Measurements from ENCODE around the gene TMA16. TPM values are rescaled to one million over a fixed set of nuclear protein-coding genes. Genes with fewer than 3 reads are reported as not detected.

Gene TMA16
- total RNA-seq, 4 donors from 2014 or later = 19.5 to 24.8 (median 23.4) TPM

- DNase-seq = no peak
- Histone ChIP-seq H3K27me3 (no peaks in the 10 kb centered on the region), H3K36me3 (no peaks in the 10 kb centered on the region), H3K4me1 (no peaks in the 10 kb centered on the region), H3K4me3 (replicated peaks in 1 of 3) (no peak overlapping the region), H3K9me3 (no peaks in the 10 kb centered on the region), H3K27ac (no peak overlapping the region)
- intact Hi-C loops (cut with DNase I) = loop anchor here (5.0 kb wide), 1 partner anchor 53 kb away; no protein-coding TSS in a partner anchor
- TF ChIP-seq POLR2A (IDR thresholded peaks at IDR 0.05) = no peak
- TF ChIP-seq, protein P1, sequence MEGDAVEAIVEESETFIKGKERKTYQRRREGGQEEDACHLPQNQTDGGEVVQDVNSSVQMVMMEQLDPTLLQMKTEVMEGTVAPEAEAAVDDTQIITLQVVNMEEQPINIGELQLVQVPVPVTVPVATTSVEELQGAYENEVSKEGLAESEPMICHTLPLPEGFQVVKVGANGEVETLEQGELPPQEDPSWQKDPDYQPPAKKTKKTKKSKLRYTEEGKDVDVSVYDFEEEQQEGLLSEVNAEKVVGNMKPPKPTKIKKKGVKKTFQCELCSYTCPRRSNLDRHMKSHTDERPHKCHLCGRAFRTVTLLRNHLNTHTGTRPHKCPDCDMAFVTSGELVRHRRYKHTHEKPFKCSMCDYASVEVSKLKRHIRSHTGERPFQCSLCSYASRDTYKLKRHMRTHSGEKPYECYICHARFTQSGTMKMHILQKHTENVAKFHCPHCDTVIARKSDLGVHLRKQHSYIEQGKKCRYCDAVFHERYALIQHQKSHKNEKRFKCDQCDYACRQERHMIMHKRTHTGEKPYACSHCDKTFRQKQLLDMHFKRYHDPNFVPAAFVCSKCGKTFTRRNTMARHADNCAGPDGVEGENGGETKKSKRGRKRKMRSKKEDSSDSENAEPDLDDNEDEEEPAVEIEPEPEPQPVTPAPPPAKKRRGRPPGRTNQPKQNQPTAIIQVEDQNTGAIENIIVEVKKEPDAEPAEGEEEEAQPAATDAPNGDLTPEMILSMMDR (IDR thresholded peaks at IDR 0.05) = no peak
- 94 to 99% methylated on average over 5 of the region's 5 CpGs for WGBS, 2 donors
These were observed 46.0 kb downstream of the TMA16 start for GRCh38 chr4:163540448-163540847.

DNA sequence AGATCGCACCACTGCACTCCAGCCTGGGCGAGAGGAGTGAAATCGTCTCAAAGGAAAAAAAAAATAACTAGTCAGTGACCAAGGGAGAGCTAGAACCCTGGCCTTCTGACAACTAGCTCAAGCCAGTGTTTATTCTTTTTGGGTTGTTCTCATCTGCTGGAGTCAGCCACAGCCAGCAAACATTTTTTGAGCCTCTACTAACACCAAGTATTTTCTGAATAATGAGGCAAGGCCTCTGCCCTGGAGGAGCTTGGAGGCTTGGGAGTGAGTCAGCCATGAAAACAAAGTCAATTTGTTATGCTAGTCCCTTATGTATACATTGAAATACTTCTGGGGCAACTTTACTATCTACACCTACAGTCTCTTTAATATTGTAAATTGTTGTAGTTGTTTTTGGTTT lies 46.5 kb downstream of the TMA16 start:
- no peaks in the 10 kb centered on the region for H3K36me3 ChIP-seq
- no peak for DNase-seq
- H3K27me3 ChIP-seq = no peaks in the 10 kb centered on the region
- no peaks in the 10 kb centered on the region for H3K4me1 ChIP-seq
- no peak overlapping the region for H3K4me3 ChIP-seq (replicated peaks in 1 of 3)
- TF ChIP-seq, protein P1 (IDR thresholded peaks at IDR 0.05) = no peak
- TF ChIP-seq POLR2A (IDR thresholded peaks at IDR 0.05) = no peak
- intact Hi-C loops (cut with DNase I) = loop anchor here (5.0 kb wide), 1 partner anchor 54 kb away; no protein-coding TSS in a partner anchor
- no peak overlapping the region for H3K27ac ChIP-seq
- WGBS, 2 donors = 51 to 64% methylated on average over 3 of the region's 3 CpGs
- H3K9me3 ChIP-seq = no peaks in the 10 kb centered on the region

- no peaks in the 10 kb centered on the region for H3K27me3 ChIP-seq
- no peaks in the 10 kb centered on the region for H3K36me3 ChIP-seq
- no peak for DNase-seq
- 93 to 94% methylated on average over 3 of the region's 3 CpGs for WGBS, 2 donors
- no peaks in the 10 kb centered on the region for H3K9me3 ChIP-seq
- intact Hi-C loops (cut with DNase I) = loop anchor here (5.0 kb wide), 1 partner anchor 55 kb away; no protein-coding TSS in a partner anchor
- H3K4me1 ChIP-seq = no peaks in the 10 kb centered on the region
- H3K27ac ChIP-seq = no peak overlapping the region
- H3K4me3 ChIP-seq (replicated peaks in 1 of 3) = no peak overlapping the region
- no peak for TF ChIP-seq POLR2A (IDR thresholded peaks at IDR 0.05)
- TF ChIP-seq, protein P1 (IDR thresholded peaks at IDR 0.05) = no peak
These were observed 47.8 kb downstream of the TMA16 start for GRCh38 chr4:163542275-163542674.

GRCh38 chr4:163544407-163545038 lies 50.0 kb downstream of the TMA16 start:
- Histone ChIP-seq H3K4me1 (no peaks in the 10 kb centered on the region), H3K9me3 (no peaks in the 10 kb centered on the region), H3K4me3 (replicated peaks in 1 of 3) (no peak overlapping the region), H3K27ac (no peak overlapping the region), H3K36me3 (no peaks in the 10 kb centered on the region), H3K27me3 (no peaks in the 10 kb centered on the region)
- intact Hi-C loops (cut with DNase I) = loop anchor here (5.0 kb wide), 1 partner anchor 57 kb away; no protein-coding TSS in a partner anchor
- no peak for TF ChIP-seq POLR2A (IDR thresholded peaks at IDR 0.05)
- TF ChIP-seq, protein P1 (IDR thresholded peaks at IDR 0.05) = peak; percentile 55 to 95 (median 61)
- WGBS, 2 donors = 8 to 9% methylated on average over 12 of the region's 12 CpGs
- peak; percentile 29 to 35 for DNase-seq

DNA sequence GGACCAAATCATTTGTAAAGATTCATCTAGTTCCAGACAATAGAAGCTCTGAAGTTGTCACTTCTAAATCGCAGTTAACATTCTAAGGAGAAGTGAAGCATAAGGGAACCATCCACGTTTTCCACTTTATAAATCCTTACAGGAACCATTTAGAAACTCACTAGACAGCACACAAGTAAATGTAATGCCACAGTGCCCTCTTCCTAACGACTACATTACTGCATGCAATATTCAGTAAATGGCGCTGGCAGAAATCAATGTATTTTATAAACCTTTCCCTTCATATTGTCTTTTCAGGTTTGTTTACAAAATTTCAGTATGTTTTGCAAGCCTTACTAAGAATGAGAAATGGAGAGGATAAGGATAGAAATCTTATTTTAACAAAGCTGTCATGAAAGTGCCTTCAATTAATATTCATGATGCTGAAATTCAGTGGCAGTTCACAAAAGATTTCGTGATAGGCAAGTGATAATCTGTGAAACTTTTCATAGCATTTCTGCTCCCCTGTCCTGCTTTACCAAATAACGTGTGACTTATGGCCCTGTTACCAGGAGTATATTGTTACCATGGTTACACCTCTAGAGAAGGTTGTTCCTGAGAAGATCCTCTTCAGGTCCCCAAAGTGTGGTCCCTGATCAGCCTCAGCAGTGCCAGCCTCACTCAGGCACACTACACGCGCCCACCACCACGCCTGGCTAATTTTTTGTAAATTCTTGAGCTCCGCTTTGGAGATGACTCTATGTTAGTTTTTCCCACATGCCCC lies 54.2 kb downstream of the TMA16 start:
- DNase-seq = no peak
- Histone ChIP-seq H3K36me3 (no peaks in the 10 kb centered on the region), H3K4me3 (replicated peaks in 1 of 3) (no peak overlapping the region), H3K9me3 (no peaks in the 10 kb centered on the region), H3K27me3 (no peaks in the 10 kb centered on the region), H3K27ac (no peak overlapping the region), H3K4me1 (peaks cover 0 to 5% of the 10 kb centered on the region in 2 donors)
- intact Hi-C loops (cut with DNase I) = no loop called here
- no peak for TF ChIP-seq POLR2A (IDR thresholded peaks at IDR 0.05)
- TF ChIP-seq, protein P1 (IDR thresholded peaks at IDR 0.05) = peak; percentile 23 to 75 (median 52)
- WGBS, 2 donors = 41% methylated on average over 10 of the region's 10 CpGs
